NCI-H2196 treated with DMSO at 0.1 percent for 48 hours (cell line): ENCODE results near the gene ADH5.
"Not testable (repeated sequence)": the region's sequence is repeated elsewhere in the genome, so short reads cannot be mapped to it uniquely, and the experiment has no call there.

Experiments
- DNase-seq: peaks from one replicate; lab custom pipeline; 2025; ENCODE audit not compliant: unreplicated experiment; lab: John Stamatoyannopoulos, UW

ADH5 gene

GRCh38 chr4:99088023-99088449 is 552 bp downstream of the ADH5 start:
- no peak for DNase-seq

DNA sequence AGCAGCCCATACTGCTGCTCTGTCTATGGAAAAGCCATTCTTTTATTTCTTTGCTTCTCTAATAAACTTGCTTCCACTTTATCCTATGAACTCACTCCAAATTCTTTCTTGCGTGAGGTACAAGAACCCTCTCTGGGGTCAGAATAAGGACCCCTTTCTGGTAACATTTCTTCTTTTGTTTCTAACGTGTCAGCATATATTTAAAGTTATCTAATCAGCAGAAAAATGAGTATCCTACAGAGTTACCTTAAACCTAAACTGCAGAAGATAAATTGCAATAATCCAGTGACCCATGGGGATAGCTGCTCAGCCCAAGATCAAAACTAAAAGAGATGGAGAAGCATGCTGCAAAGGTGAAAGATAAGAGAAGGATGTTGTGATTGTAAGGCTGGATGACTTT is 4.0 kb downstream of the ADH5 start:
- DNase-seq = no peak

DNA sequence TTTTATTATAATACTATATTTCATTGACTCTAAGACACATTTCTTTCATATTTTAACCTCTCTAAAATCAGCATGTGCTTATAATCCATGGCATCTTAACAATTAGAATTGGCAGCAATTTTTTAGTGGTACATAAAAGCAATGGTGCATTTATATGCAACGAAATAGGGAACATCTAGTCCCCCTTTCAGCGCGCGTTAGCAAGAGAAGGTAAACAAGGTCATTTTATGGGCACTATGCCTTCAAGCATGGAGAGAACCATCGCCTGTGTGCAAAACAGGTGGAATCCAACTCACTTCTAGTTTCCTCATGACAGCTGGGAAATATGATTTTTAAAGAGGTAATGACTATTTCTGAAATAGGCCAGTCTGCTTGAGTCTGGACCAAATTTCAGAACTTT is 6.4 kb downstream of the ADH5 start:
- no peak for DNase-seq

- DNase-seq = not testable (repeated sequence)
Observed at GRCh38 chr4:99080869-99081268, 7.7 kb downstream of the ADH5 start.

DNA sequence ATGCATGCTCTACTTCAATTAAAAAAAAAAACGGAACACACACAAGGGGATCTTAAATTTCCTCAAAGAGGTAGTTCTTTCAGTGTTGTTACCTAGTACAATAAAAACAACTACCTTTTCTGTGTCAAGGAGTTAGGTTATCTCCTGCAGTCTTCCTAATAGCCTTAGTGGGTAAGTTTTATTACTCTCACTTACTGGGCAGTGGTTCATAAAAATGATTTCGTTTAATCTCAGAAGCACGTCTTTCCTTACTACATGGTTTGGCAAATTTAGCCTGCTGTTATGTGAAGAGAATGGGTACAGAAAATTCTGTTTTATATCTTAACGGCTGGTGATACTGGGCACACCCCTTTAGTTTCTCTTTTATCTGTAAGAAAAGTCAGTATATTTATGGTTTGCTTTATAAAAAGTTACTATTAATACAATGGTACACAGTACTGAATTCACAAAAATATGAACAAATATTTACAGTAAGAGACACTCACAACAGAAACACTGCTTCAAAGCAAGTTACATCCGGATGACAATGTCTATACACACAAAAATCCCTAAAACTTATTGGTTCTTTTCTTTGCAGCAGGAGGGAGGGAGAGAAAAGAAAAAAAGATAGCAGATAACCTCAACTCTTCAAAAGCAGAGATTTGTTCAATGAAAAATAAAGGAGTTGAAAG is 8.8 kb downstream of the ADH5 start:
- DNase-seq = no peak

- no peak for DNase-seq
Observed at GRCh38 chr4:99078931-99079624, 9.5 kb downstream of the ADH5 start.

- DNase-seq = no peak
Observed at GRCh38 chr4:99078336-99078735, 10.3 kb downstream of the ADH5 start.

DNA sequence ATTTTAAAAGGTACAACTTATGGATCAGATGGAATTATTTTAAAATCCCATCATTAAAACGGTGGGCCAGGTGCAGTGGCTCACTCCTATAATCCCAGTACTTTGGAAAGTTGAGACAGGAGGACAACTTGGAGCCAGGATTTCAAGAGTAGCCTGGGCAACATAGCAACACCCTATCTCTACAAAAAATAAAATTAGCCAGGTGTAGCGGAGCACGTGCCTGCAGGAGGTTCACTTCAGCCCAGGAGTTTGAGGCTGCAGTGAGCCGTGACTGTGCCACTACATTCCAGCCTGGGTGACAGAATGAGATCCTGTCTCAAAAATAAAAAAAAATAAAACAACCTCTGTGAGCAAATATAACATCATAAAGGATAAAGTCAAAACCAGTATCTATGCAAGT is 11.4 kb downstream of the ADH5 start:
- no peak for DNase-seq

DNA sequence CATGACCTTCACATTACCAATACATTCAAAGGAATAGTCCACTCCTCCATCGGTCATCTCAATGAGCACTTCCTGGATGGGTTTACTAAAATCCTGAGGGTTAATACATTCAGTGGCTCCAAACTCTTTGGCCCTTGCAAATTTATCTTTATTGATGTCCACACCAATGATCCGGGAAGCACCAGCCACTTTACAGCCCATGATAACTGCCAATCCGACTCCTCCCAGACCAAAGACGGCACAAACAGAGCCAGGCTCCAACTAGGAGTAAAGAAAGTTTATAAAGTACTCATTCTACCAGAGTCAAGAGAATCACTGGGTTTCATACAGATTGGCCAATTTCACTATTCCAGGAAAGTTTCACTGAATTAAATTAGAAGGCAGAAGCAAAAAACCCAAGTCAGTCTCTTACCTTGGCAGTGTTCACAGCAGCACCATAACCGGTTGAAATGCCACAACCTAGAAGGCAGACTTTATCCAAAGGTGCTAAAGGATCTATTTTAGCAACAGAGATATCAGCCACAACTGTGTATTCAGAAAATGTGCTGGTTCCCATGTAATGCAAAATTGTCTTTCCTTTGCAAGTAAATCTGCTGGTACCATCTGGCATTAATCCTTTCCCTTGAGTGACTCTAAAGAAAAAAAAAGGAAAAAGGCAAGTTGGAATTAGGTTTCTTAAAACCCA is 12.2 kb downstream of the ADH5 start:
- DNase-seq = no peak

- DNase-seq = no peak
Observed at GRCh38 chr4:99074816-99075215, 13.8 kb downstream of the ADH5 start.

GRCh38 chr4:99071159-99071558 is 17.4 kb downstream of the ADH5 start:
- DNase-seq = no peak

- no peak for DNase-seq
Observed at GRCh38 chr4:99067617-99068016, 21.0 kb downstream of the ADH5 start.

DNA sequence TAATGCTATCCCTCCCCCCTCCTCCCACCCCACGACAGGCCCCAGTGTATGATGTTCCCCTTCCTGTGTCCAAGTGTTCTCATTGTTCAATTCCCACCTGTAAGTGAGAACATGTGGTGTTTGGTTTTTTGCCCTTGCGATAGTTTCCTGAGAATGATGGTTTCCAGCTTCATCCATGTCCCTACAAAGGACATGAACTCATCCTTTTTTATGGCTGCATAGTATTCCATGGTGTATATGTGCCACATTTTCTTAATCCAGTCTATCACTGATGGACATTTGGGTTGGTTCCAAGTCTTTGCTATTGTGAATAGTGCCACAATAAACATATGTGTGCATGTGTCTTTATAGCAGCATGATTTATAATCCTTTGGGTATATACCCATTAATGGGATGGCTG is 23.1 kb downstream of the ADH5 start:
- not testable (repeated sequence) for DNase-seq

DNA sequence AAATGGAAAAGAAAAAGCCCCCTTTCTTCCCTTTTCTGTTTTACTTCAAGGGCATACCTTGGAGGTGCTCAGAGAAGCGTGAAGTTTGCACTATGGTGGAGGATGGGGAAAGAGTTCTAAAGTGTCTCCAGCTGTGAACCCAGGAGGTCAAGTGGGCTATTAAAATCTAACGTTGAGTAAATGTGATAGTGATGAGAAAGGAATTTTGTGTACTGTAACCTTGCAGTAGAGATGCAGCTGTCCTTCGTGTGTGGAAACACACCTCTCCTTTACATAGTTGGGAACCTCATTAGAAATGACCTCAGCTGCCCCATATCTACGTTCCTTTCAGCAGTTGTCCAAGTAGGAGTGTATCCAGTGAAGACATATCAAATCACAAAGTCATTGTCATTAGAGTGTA is 26.5 kb downstream of the ADH5 start:
- no peak for DNase-seq

- DNase-seq = no peak
Observed at GRCh38 chr4:99061048-99061700, 27.4 kb downstream of the ADH5 start.

DNA sequence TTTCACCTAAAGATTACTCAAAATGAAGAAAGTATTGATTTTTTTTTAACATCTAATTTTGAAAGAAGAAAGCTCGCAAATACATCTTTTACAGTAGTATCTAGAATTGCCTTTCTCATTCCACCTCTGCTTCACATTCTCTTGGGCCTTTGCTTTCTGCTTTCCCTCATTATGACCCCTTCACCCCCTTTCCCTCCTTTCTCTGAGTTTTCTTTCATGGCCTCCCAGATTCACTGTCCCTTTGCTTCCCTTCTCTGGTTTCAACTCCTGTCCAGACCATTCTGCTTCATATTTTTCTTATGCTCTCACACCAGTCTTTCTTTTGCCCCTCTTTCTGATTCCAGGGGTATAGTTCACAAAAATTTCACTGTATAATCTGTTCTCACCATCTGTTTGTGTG is 29.0 kb downstream of the ADH5 start:
- no peak for DNase-seq

- no peak for DNase-seq
Observed at GRCh38 chr4:99058228-99058627, 30.4 kb downstream of the ADH5 start.

GRCh38 chr4:99054428-99054994 is 34.1 kb downstream of the ADH5 start:
- no peak for DNase-seq

DNA sequence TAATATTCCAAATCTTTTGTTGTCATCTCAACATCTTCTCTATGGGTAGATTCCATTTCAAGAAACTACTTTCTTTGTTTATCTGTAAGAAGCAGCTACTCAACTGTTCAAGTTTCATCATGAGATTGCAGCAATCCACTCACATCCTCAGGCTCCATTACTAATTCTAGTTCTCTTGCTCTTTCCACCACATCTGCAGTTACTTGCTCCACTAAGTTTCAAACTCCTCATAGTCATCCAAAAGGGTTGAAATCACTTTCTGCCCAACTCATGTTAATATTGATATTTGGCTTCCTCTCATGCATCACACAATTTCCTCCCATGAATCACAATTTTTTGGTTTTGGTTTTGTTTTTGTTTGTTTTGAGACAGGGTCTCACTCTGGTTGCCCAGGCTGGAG is 35.7 kb downstream of the ADH5 start:
- DNase-seq = no peak

GRCh38 chr4:99047710-99048109 is 40.9 kb downstream of the ADH5 start:
- no peak for DNase-seq

GRCh38 chr4:99043346-99043745 is 45.2 kb downstream of the ADH5 start:
- no peak for DNase-seq
